RKO (cell line): ENCODE results near the gene FABP7.

Experiments used
- DNase-seq: peaks from one replicate; pipeline ENCODE4 v3.0.0-alpha.2; 2016; ENCODE audit warnings: low spot score

The FABP7 gene

DNA sequence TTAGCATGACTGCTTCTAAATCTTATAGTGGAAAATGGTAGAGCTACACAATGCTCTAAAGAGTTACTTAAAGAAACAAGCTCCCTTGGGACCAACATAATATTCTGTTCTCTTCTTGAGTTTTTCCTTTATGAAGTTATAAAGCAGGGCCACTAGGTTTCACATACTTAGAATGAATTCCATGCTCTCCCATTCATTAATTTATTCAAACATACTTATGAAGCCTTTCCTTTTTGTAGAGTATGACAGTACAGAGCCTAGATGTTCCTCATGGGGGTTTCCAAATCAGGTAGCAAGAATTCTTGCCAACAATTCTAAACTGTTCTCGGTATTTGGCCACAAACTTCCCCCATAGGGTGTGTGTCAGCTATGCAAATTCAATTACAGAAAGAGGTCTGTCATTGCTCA, 20.6 kb upstream of the FABP7 start:
- DNase-seq, result no peak

DNA sequence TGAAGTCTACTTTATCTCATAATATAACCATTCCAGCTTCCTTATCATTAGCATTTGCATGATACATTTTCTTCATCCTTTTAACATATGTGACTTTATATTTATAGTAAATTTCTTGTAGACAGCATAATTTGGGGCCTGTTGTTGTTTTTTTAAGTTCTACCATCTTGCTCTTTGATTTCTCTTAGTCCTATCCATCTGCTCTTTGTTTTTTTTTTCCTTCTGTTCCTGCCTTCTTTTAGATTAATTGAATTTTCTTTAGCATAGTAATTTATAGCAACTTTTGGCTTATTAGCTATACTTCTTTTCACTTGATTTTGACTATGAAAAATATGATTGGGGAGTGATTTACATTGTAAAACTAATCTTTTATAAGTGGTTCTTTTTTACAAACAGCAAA, 19.2 kb upstream of the FABP7 start:
- no peak for DNase-seq

DNA sequence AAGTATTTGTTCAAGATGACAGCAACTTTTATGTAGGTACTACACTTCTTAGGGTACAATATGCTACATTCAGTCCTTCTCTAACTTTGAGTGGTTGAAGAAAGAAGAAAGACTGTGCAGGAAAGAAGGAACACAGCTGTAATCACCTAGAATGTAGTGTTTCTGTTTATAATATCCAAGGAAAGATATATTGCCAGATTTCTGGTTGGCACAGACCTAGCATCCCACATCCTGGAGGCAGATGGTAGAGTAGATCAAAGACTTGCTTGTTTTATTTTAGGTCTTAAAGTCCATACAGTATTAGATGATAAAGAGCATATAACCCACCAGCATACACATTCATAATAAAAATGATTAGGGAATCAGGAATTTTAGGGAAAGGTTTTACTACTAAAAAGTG, 13.3 kb upstream of the FABP7 start:
- DNase-seq, result no peak

DNA sequence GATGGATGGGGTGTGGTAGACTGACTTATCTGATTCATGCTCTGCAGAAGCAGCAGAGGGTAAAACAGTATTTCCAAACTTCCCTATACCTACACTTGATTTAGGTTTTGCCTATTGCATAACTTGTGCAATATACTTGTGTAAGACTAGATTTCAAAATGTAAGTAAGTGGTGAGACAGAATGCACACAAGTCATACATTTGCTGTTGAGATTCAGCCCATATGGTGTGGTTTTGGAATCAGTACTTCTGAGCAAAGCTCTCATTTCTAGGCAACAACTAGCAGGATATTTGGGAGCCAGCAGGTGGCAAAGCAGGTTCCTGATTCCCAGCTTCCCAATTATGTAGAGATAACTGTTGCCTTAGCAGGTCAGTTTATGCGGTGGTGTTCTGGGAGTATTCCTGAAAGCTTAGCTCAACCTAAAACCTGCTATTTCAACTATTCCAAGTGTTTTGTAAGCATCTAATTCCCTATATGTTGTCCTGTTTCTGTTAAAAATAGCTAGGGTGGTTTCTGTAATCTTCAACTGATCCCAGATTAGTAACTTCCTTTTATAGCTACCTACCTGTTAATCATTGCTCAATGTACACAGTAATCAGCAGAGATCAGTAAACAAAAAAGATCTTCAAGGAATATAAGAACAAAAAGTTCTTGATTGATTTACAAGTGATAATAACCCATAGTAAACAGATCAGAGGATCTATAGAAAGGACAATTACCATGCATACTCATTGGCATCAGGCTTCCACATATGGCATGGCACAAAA, 8.5 kb upstream of the FABP7 start:
- no peak for DNase-seq

DNA sequence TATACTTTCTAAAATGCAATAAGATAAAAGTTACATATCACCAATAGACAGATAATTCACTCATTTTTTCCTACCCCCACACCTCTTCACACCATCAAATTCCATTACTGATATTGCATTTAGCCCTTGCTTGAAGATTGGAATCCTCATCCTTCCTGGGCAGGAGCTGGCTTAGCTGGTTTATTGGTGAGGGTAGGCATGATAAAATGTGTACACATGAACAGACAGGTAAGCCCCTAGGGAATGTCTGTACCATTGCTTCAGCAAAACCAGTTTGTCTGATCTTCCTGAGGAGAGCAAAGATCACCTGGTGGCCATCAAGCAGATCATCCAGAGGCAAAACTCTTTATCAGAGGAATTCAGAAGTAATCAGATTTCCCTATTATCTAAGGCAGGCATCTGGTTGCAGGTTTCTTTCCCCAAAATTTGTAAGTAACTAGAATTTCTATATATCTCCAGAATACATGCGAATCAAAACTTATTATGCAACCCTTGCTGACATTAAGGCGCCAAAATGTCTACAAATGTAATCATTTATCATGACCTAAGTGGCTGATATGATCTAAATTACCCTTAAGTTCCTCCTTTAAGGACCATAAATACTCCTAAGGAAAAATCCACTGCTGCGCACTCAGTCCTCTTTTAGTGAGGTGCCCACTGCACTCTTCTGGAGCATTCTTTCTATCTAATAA, 6.6 kb upstream of the FABP7 start:
- no peak for DNase-seq

DNA sequence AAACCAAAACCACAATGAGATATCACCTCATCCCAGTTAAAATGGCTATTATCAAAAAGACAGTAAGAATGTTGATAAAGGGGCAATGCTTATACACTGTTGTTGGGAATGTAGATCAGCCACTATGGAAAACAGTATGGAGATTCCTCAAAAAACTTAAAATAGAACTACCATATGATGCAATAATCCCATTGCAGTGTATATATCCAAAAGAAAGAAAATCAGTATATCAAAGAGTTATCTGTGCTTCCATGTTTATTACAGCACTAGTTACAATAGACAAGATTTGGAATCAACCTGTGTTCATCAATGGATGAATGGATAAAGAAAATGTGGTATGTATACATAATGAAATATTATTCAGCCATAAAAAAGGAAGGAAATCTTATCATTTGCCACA, 3.5 kb upstream of the FABP7 start:
- no peak for DNase-seq

DNA sequence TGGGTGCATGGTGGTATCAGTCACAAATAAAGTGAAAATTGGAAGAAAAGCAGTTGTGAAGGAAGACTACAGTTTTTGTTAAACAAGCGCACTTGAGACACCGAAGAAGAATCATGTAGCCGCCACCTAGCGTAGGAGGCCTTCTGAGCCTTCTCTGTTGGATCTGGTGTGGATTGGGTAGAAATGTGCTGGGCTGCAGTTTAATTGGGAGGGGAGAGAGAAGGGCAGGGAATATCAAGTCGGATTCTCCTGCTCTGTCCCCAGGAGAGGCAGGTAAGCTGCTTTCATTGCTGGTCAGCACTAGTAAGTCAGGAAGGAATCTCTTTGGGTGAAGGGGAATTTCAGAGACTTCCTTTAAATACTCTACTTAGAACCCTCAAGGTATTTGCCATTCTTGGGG, 1.2 kb upstream of the FABP7 start:
- DNase-seq, result no peak

DNA sequence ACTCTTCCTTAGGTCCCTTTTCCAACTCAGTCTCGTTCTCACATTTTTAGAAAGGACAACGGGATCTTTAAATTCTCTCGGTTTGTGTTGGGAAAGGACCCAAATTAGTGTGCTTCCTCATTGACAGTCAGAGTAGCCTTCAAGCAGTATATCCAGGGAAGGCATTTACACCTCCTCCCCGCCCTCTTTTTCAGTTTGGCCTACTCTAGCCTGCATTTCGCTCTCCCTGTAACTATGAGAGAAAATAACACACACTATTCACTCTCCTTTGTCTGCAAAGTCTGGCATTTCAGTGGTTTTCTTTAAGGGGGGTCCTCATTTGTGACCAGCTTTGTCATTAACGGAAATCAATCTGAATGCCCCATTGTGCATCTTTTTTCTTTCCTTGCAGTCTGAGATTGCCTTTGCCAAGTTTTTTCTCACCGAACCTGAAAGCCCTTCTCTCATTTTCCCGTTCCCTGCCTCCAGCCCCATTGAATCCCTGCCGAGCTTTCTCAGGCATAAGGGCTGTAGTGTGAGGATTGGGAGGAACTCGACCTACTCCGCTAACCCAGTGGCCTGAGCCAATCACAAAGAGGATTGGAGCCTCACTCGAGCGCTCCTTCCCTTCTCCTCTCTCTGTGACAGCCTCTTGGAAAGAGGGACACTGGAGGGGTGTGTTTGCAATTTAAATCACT, 393 bp upstream of the FABP7 start:
- no peak for DNase-seq

DNA sequence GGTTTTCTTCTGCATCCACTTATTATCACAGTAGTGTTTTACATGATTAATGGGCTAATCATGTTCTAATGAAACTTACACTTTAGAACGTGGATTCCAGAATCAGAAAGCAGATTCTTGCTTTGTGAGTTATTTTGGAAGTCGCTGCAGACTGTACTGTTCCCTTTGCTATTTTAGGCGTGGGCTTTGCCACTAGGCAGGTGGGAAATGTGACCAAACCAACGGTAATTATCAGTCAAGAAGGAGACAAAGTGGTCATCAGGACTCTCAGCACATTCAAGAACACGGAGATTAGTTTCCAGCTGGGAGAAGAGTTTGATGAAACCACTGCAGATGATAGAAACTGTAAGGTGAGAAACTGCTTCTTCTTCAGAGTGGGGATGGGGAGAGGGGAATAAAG, 598 bp downstream of the FABP7 start:
- no peak for DNase-seq

DNA sequence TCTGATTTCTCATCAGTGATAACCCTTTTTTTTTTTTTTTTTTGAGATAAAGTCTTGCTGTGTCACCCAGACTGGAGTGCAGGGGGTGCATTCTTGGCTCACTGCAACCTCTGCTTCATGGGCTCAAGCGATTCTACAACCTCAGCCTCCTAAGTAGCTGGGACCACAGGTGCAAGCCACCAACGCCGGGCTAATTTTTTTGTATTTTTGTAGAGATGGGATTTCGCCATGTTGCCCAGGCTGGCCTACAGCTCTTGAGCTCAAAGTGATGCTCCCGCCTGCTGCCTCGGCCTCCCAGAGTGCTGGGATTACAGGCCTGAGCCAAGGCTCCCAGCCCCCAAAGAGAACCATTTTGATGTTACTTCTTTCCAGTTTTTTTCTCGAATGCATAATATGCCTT, 2.2 kb downstream of the FABP7 start:
- DNase-seq, result no peak

DNA sequence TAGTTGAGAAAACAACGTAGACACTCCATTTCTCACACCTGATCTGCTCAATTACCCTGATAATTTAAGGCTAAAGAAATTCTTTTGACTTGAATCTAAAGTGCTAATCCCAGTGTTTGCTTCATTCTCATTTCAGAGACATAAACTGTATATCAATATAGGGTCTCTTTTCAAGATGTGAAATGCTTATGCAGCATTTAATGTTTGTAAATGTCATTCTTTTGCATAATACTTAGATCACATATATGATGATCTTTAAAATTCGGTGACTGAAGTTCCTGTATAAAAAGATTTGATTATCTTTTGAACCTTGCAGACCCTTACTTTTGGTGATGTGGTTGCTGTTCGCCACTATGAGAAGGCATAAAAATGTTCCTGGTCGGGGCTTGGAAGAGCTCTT, 3.9 kb downstream of the FABP7 start:
- DNase-seq, result no peak

DNA sequence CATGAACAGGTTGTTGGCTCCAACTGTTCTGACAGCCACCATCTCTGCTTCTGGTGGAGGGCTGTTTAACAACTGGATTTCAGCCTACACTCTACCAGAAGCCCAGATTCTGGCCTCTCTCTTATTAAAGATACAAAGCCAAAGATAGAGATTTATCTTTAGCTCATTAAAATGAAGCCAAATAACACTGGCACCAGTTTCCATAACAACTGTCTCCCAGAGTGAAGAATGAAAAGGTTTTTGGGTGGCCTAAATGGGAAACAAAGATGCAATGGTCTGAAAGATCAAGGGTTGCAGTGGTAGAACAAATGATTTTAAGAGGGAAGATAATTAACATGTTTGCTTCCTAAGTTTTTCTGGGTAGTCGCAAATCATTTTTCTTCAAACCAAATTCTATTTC, 6.4 kb downstream of the FABP7 start:
- no peak for DNase-seq

DNA sequence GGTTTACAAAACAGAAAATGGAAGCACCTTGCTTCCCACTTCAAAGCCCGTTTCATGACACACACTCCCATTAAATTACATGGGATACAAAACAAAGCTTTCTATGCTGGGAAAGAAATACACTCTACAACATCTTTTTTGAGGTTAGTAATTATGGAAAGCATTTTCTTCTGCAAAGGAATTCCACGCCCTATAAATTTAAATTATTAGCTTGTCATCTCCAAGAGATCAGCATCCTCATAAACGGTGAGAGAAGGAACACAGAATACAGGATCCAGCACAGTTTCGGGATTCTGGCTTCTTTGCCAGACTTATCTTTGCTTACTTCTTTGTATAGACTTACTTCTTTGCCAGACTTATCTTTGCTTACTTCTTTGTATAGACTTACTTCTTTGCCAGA, 8.2 kb downstream of the FABP7 start:
- no peak for DNase-seq

DNA sequence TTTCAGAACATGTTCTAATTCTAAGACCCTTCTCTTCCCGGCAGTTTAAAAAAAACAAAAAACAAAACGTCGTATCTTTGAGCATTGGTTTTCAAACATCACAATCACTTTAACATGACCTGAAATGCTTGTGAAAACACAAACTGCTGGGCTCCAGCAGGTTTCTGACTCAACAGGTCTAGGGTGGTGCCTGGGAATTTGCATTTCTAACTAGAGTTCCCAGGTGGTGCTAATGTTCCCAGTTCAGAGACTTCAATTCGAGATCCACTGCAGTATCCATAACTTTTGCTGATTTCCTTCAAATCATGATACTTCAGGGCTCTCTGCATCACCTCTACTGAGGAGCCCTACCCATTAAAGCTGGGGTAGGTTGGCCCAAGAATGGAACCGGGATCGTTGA, 8.7 kb downstream of the FABP7 start:
- no peak for DNase-seq

DNA sequence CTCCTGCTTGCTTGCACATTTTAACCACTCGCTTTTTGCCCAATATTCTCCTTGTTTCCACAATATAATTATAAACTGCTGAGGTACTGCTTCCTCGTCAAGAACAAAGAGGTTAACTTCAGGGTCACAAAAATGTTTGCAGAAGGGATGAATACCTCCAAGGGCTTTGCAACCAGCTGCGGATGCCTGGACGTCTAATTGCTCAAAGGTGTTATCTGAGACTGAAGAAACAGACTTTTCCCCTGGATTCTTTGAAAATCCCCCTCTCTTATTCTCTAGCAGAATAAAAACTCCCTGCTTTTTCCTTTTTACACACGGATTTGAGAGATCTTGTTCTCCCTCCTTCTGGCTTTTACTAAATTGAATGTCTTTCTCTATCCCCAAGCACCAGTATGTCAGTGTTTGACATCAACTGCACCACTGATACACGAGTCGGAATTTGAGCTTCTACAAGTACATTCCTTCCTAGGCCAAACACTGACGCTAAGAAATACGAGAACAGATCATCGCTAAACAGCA, 9.2 kb downstream of the FABP7 start:
- DNase-seq, result no peak

DNA sequence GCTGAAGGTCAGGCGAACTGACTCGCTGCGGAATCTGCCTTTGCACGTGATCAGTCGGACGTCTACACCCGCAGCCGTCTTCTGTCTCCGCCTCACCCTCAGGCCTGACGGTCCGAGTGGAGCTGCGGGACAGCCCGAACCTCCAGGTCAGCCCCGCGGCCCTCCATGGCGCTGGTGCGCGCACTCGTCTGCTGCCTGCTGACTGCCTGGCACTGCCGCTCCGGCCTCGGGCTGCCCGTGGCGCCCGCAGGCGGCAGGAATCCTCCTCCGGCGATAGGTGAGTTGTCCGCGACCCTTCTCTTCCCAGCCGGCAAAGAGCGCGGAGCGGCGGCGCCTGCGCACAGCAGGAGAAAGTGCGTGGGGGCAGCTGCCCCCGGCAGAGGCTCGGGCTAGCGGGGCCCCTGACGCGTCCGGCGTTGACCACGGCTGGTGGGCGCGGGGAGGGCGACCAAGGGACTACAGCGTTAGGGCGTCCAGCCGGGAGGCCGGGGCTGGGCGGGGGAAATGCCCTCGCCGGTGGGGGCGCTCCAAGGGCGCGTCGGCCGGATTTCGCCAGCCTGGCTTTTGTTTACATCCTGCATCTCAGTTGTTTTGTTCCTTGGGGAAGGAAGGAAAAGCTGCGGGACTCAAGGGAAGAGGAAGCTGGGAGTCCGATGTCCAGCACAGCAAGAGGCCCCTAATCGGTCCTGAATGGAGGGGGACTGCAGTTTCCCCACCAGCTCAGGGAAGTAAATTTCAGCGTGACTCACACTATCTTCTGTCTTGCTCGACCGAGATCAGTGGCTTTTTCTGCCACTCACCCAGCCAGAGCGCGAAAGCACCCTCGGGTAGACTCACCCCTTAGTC, 9.9 kb downstream of the FABP7 start, which contains the start of gene SMPDL3A:
Gene SMPDL3A, plus strand, starts transcription at position 77 of the 846 bp plus-strand sequence. Its CDS starts 89 bp downstream, at position 166.
- DNase-seq, result peak; percentile 87

DNA sequence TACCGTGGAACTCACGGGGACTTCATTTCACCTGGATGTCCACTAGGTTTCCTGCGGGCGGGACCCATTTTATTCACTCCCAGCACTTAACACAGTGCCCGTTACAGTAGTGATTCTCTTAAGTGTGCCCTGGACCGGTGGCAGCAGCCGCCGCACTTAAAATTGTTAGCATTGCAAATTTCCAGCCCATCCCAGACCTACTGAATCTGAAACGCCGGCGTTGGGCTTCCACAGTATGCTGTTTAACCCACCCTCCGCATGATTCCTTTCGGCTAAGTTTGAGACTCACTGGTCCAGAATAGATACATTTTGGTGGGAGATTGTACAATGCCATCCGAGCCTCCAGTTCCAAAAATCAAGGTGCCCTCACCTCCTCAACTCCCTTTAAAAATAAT, 10.5 kb downstream of the FABP7 start:
- DNase-seq, result no peak

DNA sequence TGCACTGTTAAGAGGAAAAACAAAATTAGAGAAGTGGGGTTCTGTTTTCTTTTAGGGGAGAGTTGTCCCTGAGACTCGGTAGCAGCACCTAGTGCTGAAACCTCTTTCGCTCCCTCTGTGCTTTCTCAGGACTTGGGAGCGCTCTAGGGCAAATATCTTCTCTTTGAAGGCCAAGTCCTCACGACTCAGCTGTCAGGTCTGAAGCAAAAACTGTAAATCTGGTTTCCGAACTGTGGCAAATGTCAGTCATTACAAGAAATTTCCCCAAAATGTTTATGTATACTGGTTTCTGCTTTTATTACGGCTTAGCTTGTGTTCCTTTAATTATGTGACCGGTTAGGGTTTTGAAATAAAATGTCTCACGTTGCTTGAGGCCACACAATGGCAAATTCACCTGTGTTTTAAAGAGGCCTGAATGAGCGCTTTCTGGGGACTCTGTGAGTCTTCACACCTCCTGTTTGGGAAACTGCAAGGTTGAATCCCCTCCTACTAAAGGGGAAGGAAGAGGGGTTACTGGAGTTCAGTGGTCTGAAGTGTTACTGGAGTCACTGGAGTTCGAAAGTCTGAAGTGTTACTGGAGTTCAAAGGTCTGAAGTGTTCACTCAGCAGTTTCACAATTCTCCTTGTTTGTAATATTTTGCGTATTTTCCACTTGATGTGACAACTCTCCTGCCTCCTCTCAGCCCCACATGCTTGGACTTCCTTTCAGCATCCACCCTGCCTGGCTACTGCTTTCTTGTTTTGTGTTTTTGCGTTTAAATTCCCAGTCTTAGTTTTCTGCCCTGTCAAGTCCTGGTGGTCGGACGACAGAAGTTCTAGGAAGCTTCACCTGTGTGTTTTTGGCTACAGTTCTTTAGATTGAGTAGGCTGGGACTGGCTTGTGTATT, 11.2 kb downstream of the FABP7 start:
- DNase-seq, result peak; percentile 12

DNA sequence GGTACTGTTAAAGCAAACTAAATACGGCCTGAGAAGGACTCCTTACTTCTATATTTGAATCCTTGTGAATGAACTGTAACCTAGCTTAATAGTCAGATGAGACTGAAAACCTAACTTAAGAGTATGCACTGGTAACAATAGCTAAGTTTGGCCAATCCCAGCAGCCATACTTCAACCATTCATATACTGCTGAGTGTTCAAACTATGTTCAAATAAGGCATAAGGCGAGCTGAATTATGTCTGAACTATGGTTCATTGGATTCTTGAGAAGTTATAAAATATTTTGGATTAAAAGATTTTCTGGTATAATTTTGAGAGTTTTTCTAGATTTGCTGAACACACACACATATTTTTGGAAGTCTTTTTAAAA, 11.8 kb downstream of the FABP7 start:
- no peak for DNase-seq

DNA sequence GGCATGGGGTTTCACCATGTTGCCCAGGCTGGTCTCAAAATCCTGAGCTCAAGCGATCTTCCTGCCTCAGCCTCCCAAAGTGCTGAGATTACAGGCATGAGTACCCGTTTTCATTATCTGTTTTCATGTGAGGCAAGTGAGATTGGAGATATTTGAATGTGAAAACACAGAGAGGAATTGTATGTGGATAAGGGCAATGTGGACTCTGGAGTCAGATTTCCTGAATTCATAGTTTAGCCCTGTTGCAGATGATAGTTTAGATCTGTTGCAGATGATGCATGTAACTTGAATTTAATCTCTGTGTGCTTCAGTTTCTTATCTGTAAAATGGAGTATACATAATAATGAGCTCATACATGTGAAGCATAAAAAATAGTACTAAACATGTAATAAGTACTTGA, 13.2 kb downstream of the FABP7 start:
- no peak for DNase-seq

DNA sequence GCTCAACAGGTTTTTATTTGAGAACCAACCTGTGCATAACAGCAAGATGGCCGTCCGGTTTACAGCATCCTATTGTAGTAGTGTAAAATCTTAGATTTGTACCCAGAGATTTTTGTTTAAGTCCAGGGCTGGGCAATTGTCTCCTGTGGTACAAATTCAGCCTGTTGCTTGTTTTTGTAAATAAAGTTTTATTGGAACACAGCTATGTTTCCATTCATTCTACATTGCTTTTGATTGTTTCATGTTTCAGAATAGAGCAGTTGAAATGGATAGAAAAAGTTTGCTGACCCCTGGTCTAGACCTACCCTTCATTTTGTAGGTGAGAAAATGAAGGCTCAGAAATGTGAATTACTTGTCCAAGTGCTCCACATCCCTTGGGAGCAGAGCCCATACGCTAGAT, 18.0 kb downstream of the FABP7 start:
- no peak for DNase-seq
